ENCODE results near the gene TRAPPC12. TPM values are rescaled to one million over a fixed set of nuclear protein-coding genes. Genes with fewer than 3 reads are reported as not detected.

Gene TRAPPC12
- total RNA-seq, 1 experiment from 2014 or later, result 72.8 TPM

DNA sequence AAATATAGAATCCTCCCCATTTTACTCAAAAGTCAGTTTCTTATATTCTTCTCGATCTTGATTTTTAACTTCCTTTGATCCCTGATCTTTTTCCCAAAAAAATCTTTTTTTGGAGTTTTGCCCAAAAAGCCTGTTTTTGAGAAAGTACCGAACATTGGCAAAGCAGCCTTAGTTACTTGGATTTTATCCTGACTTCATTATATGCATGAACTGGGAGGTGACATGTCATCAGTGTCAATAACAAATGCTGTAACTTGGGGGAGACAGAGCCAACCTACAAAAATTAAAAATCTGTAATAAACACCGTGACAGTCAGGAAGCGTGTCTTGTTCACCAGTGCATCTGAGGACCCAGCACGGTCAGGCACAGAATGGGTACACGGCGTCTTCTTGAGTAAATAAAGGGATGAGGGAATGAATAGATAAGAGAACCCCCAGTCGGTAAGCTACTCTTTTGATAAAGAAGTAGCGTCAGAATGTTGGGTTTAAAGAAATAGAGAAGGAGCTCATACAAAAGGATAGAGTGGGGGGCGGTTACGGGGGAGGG, 24.9 kb downstream of the TRAPPC12 start:
- ChIA-PET POLR2A (no interaction called here), CTCF (no interaction called here)
- no peak overlapping the region for H3K4me3 Mint-ChIP-seq
- no peaks in the 10 kb centered on the region for H3K27me3 Mint-ChIP-seq (ENCODE audit: low read depth)
- H3K27ac Mint-ChIP-seq, result no peak overlapping the region
- H3K36me3 Mint-ChIP-seq, result peaks cover 17% of the 10 kb centered on the region; the same call in 1 of the 2 replicates
- no peaks in the 10 kb centered on the region for H3K9me3 Mint-ChIP-seq
- TF ChIP-seq, protein P1, sequence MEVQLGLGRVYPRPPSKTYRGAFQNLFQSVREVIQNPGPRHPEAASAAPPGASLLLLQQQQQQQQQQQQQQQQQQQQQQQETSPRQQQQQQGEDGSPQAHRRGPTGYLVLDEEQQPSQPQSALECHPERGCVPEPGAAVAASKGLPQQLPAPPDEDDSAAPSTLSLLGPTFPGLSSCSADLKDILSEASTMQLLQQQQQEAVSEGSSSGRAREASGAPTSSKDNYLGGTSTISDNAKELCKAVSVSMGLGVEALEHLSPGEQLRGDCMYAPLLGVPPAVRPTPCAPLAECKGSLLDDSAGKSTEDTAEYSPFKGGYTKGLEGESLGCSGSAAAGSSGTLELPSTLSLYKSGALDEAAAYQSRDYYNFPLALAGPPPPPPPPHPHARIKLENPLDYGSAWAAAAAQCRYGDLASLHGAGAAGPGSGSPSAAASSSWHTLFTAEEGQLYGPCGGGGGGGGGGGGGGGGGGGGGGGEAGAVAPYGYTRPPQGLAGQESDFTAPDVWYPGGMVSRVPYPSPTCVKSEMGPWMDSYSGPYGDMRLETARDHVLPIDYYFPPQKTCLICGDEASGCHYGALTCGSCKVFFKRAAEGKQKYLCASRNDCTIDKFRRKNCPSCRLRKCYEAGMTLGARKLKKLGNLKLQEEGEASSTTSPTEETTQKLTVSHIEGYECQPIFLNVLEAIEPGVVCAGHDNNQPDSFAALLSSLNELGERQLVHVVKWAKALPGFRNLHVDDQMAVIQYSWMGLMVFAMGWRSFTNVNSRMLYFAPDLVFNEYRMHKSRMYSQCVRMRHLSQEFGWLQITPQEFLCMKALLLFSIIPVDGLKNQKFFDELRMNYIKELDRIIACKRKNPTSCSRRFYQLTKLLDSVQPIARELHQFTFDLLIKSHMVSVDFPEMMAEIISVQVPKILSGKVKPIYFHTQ (CRISPR knock-in tag; IDR thresholded peaks at IDR 0.05), result no peak
- TF ChIP-seq, protein P2, sequence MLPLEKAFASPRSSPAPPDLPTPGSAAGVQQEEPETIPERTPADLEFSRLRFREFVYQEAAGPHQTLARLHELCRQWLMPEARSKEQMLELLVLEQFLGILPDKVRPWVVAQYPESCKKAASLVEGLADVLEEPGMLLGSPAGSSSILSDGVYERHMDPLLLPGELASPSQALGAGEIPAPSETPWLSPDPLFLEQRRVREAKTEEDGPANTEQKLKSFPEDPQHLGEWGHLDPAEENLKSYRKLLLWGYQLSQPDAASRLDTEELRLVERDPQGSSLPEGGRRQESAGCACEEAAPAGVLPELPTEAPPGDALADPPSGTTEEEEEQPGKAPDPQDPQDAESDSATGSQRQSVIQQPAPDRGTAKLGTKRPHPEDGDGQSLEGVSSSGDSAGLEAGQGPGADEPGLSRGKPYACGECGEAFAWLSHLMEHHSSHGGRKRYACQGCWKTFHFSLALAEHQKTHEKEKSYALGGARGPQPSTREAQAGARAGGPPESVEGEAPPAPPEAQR (CRISPR knock-in tag; IDR thresholded peaks at IDR 0.05), result no peak
- TF ChIP-seq ELF4 (CRISPR knock-in tag; IDR thresholded peaks at IDR 0.05; ENCODE audit: low read depth) (no peak), ZNF121 (CRISPR knock-in tag; IDR thresholded peaks at IDR 0.05) (no peak), ZNF423 (CRISPR knock-in tag; IDR thresholded peaks at IDR 0.05) (no peak), FOXK1 (CRISPR knock-in tag; IDR thresholded peaks at IDR 0.05) (no peak), ZNF263 (CRISPR knock-in tag; IDR thresholded peaks at IDR 0.05; ENCODE audit: low read depth) (no peak), CREB1 (CRISPR knock-in tag; IDR thresholded peaks at IDR 0.05) (no peak), MXD4 (CRISPR knock-in tag; IDR thresholded peaks at IDR 0.05; ENCODE audit: borderline replicate concordance) (no peak), CBFB (CRISPR knock-in tag; IDR thresholded peaks at IDR 0.05; ENCODE audit: low read depth) (no peak), IRF2 (CRISPR knock-in tag; IDR thresholded peaks at IDR 0.05; ENCODE audit: borderline replicate concordance, low read depth) (no peak)
- TF ChIP-seq, protein P3, sequence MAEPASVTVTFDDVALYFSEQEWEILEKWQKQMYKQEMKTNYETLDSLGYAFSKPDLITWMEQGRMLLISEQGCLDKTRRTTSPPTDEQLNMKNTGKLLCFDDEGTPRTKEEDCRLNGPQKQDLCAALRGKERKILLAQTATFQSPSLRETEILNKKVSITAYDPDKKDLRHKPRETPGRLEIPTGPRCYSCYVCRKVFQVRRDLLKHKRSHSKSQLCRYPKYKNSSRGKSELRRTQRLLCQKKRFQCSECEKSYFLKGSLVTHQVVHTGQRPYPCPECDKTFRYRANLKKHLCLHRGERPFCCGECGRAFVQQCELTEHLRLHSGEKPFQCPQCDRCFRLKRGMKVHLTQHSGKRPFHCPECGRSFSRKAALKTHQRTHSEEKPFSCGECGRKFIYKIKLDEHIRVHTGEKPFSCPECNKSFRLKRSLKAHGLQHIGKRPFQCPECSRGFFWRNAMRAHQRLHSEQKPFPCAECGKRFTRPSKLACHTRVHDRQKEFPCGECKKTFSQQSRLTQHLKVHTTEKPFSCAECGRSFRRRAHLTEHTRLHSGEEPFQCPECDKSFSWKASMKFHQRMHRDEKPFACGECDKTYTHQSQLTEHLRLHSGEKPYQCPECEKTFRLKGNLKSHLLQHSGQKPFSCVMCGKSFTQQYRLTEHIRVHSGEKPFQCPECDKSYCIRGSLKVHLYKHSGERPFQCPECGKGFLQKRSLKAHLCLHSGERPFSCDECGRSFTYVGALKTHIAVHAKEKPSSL (CRISPR knock-in tag; conservative IDR thresholded peaks at IDR 0.05), result no peak
- TF ChIP-seq, protein P4, sequence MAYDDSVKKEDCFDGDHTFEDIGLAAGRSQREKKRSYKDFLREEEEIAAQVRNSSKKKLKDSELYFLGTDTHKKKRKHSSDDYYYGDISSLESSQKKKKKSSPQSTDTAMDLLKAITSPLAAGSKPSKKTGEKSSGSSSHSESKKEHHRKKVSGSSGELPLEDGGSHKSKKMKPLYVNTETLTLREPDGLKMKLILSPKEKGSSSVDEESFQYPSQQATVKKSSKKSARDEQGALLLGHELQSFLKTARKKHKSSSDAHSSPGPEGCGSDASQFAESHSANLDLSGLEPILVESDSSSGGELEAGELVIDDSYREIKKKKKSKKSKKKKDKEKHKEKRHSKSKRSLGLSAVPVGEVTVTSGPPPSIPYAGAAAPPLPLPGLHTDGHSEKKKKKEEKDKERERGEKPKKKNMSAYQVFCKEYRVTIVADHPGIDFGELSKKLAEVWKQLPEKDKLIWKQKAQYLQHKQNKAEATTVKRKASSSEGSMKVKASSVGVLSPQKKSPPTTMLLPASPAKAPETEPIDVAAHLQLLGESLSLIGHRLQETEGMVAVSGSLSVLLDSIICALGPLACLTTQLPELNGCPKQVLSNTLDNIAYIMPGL (CRISPR knock-in tag; IDR thresholded peaks at IDR 0.05), result no peak
- TF ChIP-seq, protein P5, sequence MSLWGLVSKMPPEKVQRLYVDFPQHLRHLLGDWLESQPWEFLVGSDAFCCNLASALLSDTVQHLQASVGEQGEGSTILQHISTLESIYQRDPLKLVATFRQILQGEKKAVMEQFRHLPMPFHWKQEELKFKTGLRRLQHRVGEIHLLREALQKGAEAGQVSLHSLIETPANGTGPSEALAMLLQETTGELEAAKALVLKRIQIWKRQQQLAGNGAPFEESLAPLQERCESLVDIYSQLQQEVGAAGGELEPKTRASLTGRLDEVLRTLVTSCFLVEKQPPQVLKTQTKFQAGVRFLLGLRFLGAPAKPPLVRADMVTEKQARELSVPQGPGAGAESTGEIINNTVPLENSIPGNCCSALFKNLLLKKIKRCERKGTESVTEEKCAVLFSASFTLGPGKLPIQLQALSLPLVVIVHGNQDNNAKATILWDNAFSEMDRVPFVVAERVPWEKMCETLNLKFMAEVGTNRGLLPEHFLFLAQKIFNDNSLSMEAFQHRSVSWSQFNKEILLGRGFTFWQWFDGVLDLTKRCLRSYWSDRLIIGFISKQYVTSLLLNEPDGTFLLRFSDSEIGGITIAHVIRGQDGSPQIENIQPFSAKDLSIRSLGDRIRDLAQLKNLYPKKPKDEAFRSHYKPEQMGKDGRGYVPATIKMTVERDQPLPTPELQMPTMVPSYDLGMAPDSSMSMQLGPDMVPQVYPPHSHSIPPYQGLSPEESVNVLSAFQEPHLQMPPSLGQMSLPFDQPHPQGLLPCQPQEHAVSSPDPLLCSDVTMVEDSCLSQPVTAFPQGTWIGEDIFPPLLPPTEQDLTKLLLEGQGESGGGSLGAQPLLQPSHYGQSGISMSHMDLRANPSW (CRISPR knock-in tag; conservative IDR thresholded peaks at IDR 0.05; ENCODE audit: low read depth), result no peak
- TF ChIP-seq, protein P6, sequence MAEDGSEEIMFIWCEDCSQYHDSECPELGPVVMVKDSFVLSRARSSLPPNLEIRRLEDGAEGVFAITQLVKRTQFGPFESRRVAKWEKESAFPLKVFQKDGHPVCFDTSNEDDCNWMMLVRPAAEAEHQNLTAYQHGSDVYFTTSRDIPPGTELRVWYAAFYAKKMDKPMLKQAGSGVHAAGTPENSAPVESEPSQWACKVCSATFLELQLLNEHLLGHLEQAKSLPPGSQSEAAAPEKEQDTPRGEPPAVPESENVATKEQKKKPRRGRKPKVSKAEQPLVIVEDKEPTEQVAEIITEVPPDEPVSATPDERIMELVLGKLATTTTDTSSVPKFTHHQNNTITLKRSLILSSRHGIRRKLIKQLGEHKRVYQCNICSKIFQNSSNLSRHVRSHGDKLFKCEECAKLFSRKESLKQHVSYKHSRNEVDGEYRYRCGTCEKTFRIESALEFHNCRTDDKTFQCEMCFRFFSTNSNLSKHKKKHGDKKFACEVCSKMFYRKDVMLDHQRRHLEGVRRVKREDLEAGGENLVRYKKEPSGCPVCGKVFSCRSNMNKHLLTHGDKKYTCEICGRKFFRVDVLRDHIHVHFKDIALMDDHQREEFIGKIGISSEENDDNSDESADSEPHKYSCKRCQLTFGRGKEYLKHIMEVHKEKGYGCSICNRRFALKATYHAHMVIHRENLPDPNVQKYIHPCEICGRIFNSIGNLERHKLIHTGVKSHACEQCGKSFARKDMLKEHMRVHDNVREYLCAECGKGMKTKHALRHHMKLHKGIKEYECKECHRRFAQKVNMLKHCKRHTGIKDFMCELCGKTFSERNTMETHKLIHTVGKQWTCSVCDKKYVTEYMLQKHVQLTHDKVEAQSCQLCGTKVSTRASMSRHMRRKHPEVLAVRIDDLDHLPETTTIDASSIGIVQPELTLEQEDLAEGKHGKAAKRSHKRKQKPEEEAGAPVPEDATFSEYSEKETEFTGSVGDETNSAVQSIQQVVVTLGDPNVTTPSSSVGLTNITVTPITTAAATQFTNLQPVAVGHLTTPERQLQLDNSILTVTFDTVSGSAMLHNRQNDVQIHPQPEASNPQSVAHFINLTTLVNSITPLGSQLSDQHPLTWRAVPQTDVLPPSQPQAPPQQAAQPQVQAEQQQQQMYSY (CRISPR knock-in tag; IDR thresholded peaks at IDR 0.05), result no peak
- TF ChIP-seq, protein P7, sequence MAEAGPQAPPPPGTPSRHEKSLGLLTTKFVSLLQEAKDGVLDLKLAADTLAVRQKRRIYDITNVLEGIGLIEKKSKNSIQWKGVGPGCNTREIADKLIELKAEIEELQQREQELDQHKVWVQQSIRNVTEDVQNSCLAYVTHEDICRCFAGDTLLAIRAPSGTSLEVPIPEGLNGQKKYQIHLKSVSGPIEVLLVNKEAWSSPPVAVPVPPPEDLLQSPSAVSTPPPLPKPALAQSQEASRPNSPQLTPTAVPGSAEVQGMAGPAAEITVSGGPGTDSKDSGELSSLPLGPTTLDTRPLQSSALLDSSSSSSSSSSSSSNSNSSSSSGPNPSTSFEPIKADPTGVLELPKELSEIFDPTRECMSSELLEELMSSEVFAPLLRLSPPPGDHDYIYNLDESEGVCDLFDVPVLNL (CRISPR knock-in tag; IDR thresholded peaks at IDR 0.05; ENCODE audit: borderline replicate concordance, low read depth), result no peak
- DNase-seq (ENCODE audit: low spot score), result no peak
- no peak for ATAC-seq
- H3K4me1 Mint-ChIP-seq, result peaks cover 8% of the 10 kb centered on the region
